B cell (primary cell): ENCODE data around the gene PHAX. TPM values are rescaled to one million over a fixed set of nuclear protein-coding genes. Genes with fewer than 3 reads are reported as not detected.

Source experiments
- ATAC-seq: fragments of 200-7000 bp; cut with Tn5 transposase; one replicate; pipeline ENCODE4 v1.10.0; 2021; ENCODE audit warnings: low read depth, mild to moderate bottlenecking, moderate number of reproducible peaks, moderate library complexity
- CTCF ChIA-PET: fragments of 350-600 bp; sonication (Branson Sonifier 250); formaldehyde crosslinking; loops from one replicate; lab custom pipeline; 2021; ENCODE audit warnings: antibody characterized with exemption, inconsistent platforms; lab: Charles Lee
- POLR2A ChIA-PET: fragments of 350-600 bp; sonication (Branson Sonifier 250); formaldehyde crosslinking; loops from one replicate; lab custom pipeline; 2021; ENCODE audit warnings: antibody characterized with exemption; lab: Charles Lee
- DNase-seq: peaks from one replicate; pipeline ENCODE4 v3.0.0; 2013
- H2AFZ ChIP-seq: 2 replicates; pipeline ENCODE4 v1.6.1; 2012; ENCODE audit warnings: mild to moderate bottlenecking, low read depth, low read length; ENCODE audit not compliant: insufficient read depth, poor library complexity, severe bottlenecking
- H3K27ac ChIP-seq, 2 donors: 1 replicate in 1 of 2; 2 replicates in 1 of 2; pipeline ENCODE4 v1.5.1; 2012 to 2013; ENCODE audit warnings: low read length in 2 of 2, mild to moderate bottlenecking in 2 of 2, moderate library complexity in 1 of 2
- H3K27me3 ChIP-seq, 4 experiments: fragments of 200-600 bp in 1 of 4; sonication (generic) in 1 of 4; replicated peaks in 1 of 4; 1 replicate in 2 of 4; 2 replicates in 2 of 4; pipeline versions ENCODE4 v1.6.1 to v1.7.0; 2013 to 2016; ENCODE audit warnings: low read length in 3 of 4, mild to moderate bottlenecking in 2 of 4, mixed read lengths in 1 of 4, moderate library complexity in 1 of 4; ENCODE audit not compliant: insufficient read depth in 4 of 4, control insufficient read depth in 3 of 4; ENCODE audit errors: control extremely low read depth in 1 of 4
- H3K36me3 ChIP-seq, 2 experiments: replicated peaks in 1 of 2; 1 replicate in 1 of 2; 2 replicates in 1 of 2; pipeline versions ENCODE4 v1.6.1 to v1.7.1; 2013; ENCODE audit warnings: low read length in 1 of 2; ENCODE audit not compliant: insufficient read depth in 2 of 2, control insufficient read depth in 1 of 2; ENCODE audit errors: control extremely low read depth in 1 of 2, extremely low read depth in 1 of 2
- H3K4me1 ChIP-seq, 2 donors: fragments of 200-600 bp in 1 of 2; sonication (generic) in 1 of 2; 1 replicate in 1 of 2; 2 replicates in 1 of 2; pipeline versions ENCODE4 v1.5.1 to v1.6.1; 2013 to 2017; ENCODE audit warnings: low read length in 2 of 2; ENCODE audit not compliant: control insufficient read depth in 2 of 2, insufficient read depth in 2 of 2
- H3K4me2 ChIP-seq: replicated peaks from 2 replicates; pipeline ENCODE3; 2012; ENCODE audit warnings: mild to moderate bottlenecking, low read depth, low read length; ENCODE audit not compliant: poor library complexity, severe bottlenecking
- H3K4me3 ChIP-seq, 5 experiments: fragments of 200-600 bp in 1 of 5; sonication (generic) in 1 of 5; 1 replicate in 3 of 5; 2 replicates in 2 of 5; pipeline versions ENCODE4 v1.5.1 to v1.7.0; 2011 to 2016; ENCODE audit warnings: low read length in 4 of 5, mild to moderate bottlenecking in 4 of 5, low read depth in 2 of 5, control low read depth in 1 of 5, moderate library complexity in 1 of 5; ENCODE audit not compliant: insufficient read depth in 1 of 5; ENCODE audit errors: control extremely low read depth in 1 of 5, extremely low read depth in 1 of 5
- H3K79me2 ChIP-seq: fragments of 200-600 bp; sonication (generic); one replicate; pipeline ENCODE4 v1.6.0; 2016; ENCODE audit warnings: low read length; ENCODE audit not compliant: control insufficient read depth, insufficient read depth
- H3K9ac ChIP-seq: fragments of 200-600 bp; sonication (generic); 2 replicates; pipeline ENCODE4 v1.6.1; 2017; ENCODE audit warnings: mild to moderate bottlenecking, low read length, moderate library complexity
- H3K9me3 ChIP-seq, 3 donors: one replicate each; pipeline versions ENCODE4 v1.6.1 to v1.7.1; 2013; ENCODE audit warnings: low read length in 2 of 3; ENCODE audit not compliant: control insufficient read depth in 2 of 3, insufficient read depth in 1 of 3; ENCODE audit errors: control extremely low read depth in 1 of 3
- H4K20me1 ChIP-seq: 2 replicates; pipeline ENCODE4 v1.6.0; 2012; ENCODE audit warnings: mild to moderate bottlenecking, low read length; ENCODE audit not compliant: insufficient read depth, control insufficient read depth, poor library complexity, severe bottlenecking
- H3K27ac Mint-ChIP-seq: one replicate; pipeline ENCODE4 v1.8.0; 2021; ENCODE audit warnings: mixed read lengths
- H3K27me3 Mint-ChIP-seq: one replicate; pipeline ENCODE4 v1.8.0; 2021; ENCODE audit warnings: mixed read lengths
- H3K4me1 Mint-ChIP-seq: one replicate; pipeline ENCODE4 v1.8.0; 2021; ENCODE audit warnings: mixed read lengths
- H3K4me3 Mint-ChIP-seq: one replicate; pipeline ENCODE4 v1.8.0; 2021; ENCODE audit warnings: mixed read lengths
- H3K9me3 Mint-ChIP-seq: one replicate; pipeline ENCODE4 v1.8.0; 2022; ENCODE audit warnings: mixed read lengths; ENCODE audit not compliant: insufficient read depth
- EZH2 ChIP-seq: IDR thresholded peaks from 2 replicates; pipeline ENCODE4 v1.6.1; 2012; ENCODE audit warnings: borderline replicate concordance, low read depth, mild to moderate bottlenecking, moderate library complexity, low read length; ENCODE audit not compliant: insufficient read depth, poor library complexity, severe bottlenecking
- WGBS: methylation state at CpG from one replicate; pipeline ENCODE4 v1.1.5; 2013; ENCODE audit warnings: missing lambda C conversion rate; ENCODE audit not compliant: insufficient coverage; 5-methylcytosine and 5-hydroxymethylcytosine counted together
- intact Hi-C: fragments of 100-400 bp; cut with micrococcal nuclease; formaldehyde crosslinking; loops from one replicate; pipeline ENCODE4 v1.10.0; 2022
- polyA plus RNA-seq: library from polyadenylated mRNA; depleted of rRNA; stranded (reverse); fragments of >200 nt; gene quantifications from 2 replicates; pipeline ENCODE4 v1.2.3, GENCODE V29; 2012
- total RNA-seq, 2 donors: library from RNA; stranded (reverse); fragments of 120-200 nt in 1 of 2; gene quantifications; 1 replicate in 1 of 2; 2 replicates in 1 of 2; pipeline versions ENCODE4 v1.2.3 to v1.2.4, GENCODE V29; 2013 to 2022
- TF ChIP-seq, protein P1 (sequence below): fragments of 200-600 bp; IDR thresholded peaks from one replicate; pipeline ENCODE4 v1.8.0; 2022; ENCODE audit warnings: antibody characterized with exemption, mild to moderate bottlenecking

Gene PHAX
- total and polyA plus RNA-seq, 2 donors (not counting 1 experiment from before 2014, with no cell fraction given) = 7.1 to 43.9 TPM

DNA sequence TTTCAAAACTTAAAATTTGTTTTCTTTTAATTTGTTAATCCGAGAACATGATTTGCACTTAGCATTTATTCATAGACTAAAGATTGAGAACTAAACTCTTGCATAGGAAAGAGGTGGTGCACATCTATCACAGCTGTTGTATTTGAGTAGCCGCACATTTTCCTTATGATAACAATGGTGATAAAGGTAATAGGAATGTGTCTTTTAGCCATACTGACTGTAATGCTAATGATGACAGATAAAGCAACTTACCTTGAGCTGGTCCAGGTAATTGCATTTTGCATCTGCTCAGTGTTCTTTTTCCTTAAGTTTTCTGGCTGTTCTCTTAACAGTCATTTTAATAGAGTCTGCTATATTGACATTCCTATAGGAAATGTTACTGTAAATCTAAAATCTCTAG is 19.0 kb downstream of the PHAX start:
- no peak for TF ChIP-seq EZH2
- TF ChIP-seq, protein P1, sequence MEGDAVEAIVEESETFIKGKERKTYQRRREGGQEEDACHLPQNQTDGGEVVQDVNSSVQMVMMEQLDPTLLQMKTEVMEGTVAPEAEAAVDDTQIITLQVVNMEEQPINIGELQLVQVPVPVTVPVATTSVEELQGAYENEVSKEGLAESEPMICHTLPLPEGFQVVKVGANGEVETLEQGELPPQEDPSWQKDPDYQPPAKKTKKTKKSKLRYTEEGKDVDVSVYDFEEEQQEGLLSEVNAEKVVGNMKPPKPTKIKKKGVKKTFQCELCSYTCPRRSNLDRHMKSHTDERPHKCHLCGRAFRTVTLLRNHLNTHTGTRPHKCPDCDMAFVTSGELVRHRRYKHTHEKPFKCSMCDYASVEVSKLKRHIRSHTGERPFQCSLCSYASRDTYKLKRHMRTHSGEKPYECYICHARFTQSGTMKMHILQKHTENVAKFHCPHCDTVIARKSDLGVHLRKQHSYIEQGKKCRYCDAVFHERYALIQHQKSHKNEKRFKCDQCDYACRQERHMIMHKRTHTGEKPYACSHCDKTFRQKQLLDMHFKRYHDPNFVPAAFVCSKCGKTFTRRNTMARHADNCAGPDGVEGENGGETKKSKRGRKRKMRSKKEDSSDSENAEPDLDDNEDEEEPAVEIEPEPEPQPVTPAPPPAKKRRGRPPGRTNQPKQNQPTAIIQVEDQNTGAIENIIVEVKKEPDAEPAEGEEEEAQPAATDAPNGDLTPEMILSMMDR = no peak
- intact Hi-C loops = no loop called here
- 80% methylated on average over 1 of the region's 2 CpGs for WGBS
- H3K4me1 Mint-ChIP-seq = peaks cover 7% of the 10 kb centered on the region
- Histone ChIP-seq H3K4me3 (no peak overlapping the region), H3K36me3 (peaks cover 0 to 51% of the 10 kb centered on the region in 2 experiments), H2AFZ (no peak overlapping the region), H3K27me3 (no peaks in the 10 kb centered on the region), H4K20me1 (peaks cover 3% of the 10 kb centered on the region), H3K79me2 (peaks cover 7% of the 10 kb centered on the region), H3K4me1 (no peaks in the 10 kb centered on the region), H3K9ac (no peak overlapping the region), H3K4me2 (no peak overlapping the region), H3K27ac (no peak overlapping the region), H3K9me3 (no peaks in the 10 kb centered on the region)
- ChIA-PET CTCF (no interaction called here), POLR2A (no interaction called here)
- no peaks in the 10 kb centered on the region for H3K9me3 Mint-ChIP-seq
- DNase-seq (no peak), ATAC-seq (no peak)
- no peak overlapping the region for H3K4me3 Mint-ChIP-seq
- no peak overlapping the region for H3K27ac Mint-ChIP-seq
- no peaks in the 10 kb centered on the region for H3K27me3 Mint-ChIP-seq

- Histone ChIP-seq H3K36me3 (peaks cover 0 to 33% of the 10 kb centered on the region in 2 experiments), H3K79me2 (no peaks in the 10 kb centered on the region), H3K4me1 (no peaks in the 10 kb centered on the region), H3K4me2 (no peak overlapping the region), H2AFZ (no peak overlapping the region), H3K4me3 (no peak overlapping the region), H4K20me1 (no peaks in the 10 kb centered on the region), H3K9me3 (no peaks in the 10 kb centered on the region), H3K27ac (no peak overlapping the region), H3K27me3 (no peaks in the 10 kb centered on the region), H3K9ac (no peak overlapping the region)
- CTCF ChIA-PET = no interaction called here
- TF ChIP-seq EZH2 = no peak
- TF ChIP-seq, protein P1 = no peak
- intact Hi-C loops = no loop called here
- DNase-seq (no peak), ATAC-seq (no peak)
- no peak overlapping the region for H3K27ac Mint-ChIP-seq
- H3K27me3 Mint-ChIP-seq = no peaks in the 10 kb centered on the region
- H3K4me1 Mint-ChIP-seq = no peaks in the 10 kb centered on the region
- POLR2A ChIA-PET = no interaction called here
- 91% methylated on average over 1 of the region's 4 CpGs for WGBS
- H3K4me3 Mint-ChIP-seq = no peak overlapping the region
- no peaks in the 10 kb centered on the region for H3K9me3 Mint-ChIP-seq
Measured at GRCh38 chr5:126624534-126624933, 23.8 kb downstream of the PHAX start.
